Adrenal gland (tissue), 12 donors: ENCODE results near the gene NOX4. TPM values are rescaled to one million over a fixed set of nuclear protein-coding genes. Genes with fewer than 3 reads are reported as not detected.
"Not testable (repeated sequence)": the region's sequence is repeated elsewhere in the genome, so short reads cannot be mapped to it uniquely, and the experiment has no call there.

Experiments used
- DNase-seq, 7 donors: peaks; one replicate each; pipeline ENCODE4 v3.0.0-alpha.2; 2019 to 2020
- H3K27ac ChIP-seq, 5 donors: fragments of 200-600 bp; sonication (generic) in 4 of 5; 1 replicate in 3 of 5; 2 replicates in 2 of 5; pipeline versions ENCODE4 v1.5.1 to v1.8.0; 2016 to 2020; ENCODE audit warnings: mild to moderate bottlenecking in 1 of 5
- H3K27me3 ChIP-seq: fragments of 200-600 bp; 2 replicates; pipeline ENCODE4 v1.8.0; 2021
- H3K36me3 ChIP-seq, 2 donors: fragments of 200-600 bp; replicated peaks in 1 of 2; 1 replicate in 1 of 2; 2 replicates in 1 of 2; pipeline versions ENCODE4 v1.5.1 to v1.8.0; 2018 to 2022
- H3K4me1 ChIP-seq, 2 donors: fragments of 200-600 bp; replicated peaks in 1 of 2; 1 replicate in 1 of 2; 2 replicates in 1 of 2; pipeline versions ENCODE4 v1.5.1 to v1.8.0; 2018 to 2021
- H3K4me3 ChIP-seq, 4 donors: fragments of 200-600 bp; sonication (generic) in 3 of 4; one replicate each; pipeline ENCODE4 v1.5.1; 2016 to 2018
- H3K9me3 ChIP-seq, 3 donors: fragments of 200-600 bp; sonication (generic) in 1 of 3; replicated peaks in 1 of 3; 1 replicate in 2 of 3; 2 replicates in 1 of 3; pipeline versions ENCODE4 v1.5.1 to v1.8.0; 2016 to 2021
- POLR2A ChIP-seq, 2 donors: fragments of 450-650 bp; IDR thresholded peaks; one replicate each; pipeline ENCODE4 v1.6.1; 2017; ENCODE audit warnings: antibody characterized with exemption in 2 of 2, mild to moderate bottlenecking in 2 of 2, moderate library complexity in 1 of 2
- WGBS, 4 donors: extraction: QIAGEN DNeasy Blood & Tissue Kit in 2 of 4; methylation state at CpG; one replicate each; pipeline versions ENCODE4 v1.1.5 to v1.1.7; 2013 to 2017; 5-methylcytosine and 5-hydroxymethylcytosine counted together
- intact Hi-C, 2 donors: fragments of 100-400 bp; cut with DNase I; formaldehyde crosslinking; loops; one replicate each; pipeline versions ENCODE4 v1.14.1 to v1.15.0; 2022 to 2023
- polyA plus RNA-seq, 3 donors: library from polyadenylated mRNA; stranded (reverse); fragments of 200-250 nt in 2 of 3; fragments of 350-450 nt in 1 of 3; fragmentation: Illumina TruSeq in 1 of 3; extraction: RNeasy Lipid Tissue Mini Kit (QIAGEN cat#74804) in 1 of 3; gene quantifications; one replicate each; pipeline ENCODE4 v1.2.3, GENCODE V29; 2013 to 2014
- total RNA-seq, 9 donors: library from RNA; depleted of rRNA in 4 of 9; stranded (reverse); fragments of >200 nt in 4 of 9; fragments of 120-200 nt in 1 of 9; fragmentation: NEBNext Ultra II Directional in 1 of 9; extraction: Animal tissue kit (Norgen Biotek cat#: 25700) in 1 of 9; gene quantifications; one replicate each; pipeline versions ENCODE4 v1.1.0 to v1.2.4, GENCODE V29; 2013 to 2023
- TF ChIP-seq, protein P1 (sequence below), 6 experiments: fragments of 450-650 bp in 4 of 6; fragments of 200-600 bp in 2 of 6; sonication (generic) in 1 of 6; IDR thresholded peaks; 1 replicate in 5 of 6; 2 replicates in 1 of 6; pipeline versions ENCODE4 v1.5.1 to v1.8.0; 2016 to 2021; ENCODE audit warnings: antibody characterized with exemption in 6 of 6, mild to moderate bottlenecking in 2 of 6, moderate library complexity in 1 of 6
- donor health status: healthy with polysubstance abuse.
- donor health status: Bipolar disorder and iron deficiency.
- donor health status: DM: yes; HTN: yes; CAD: no.
- donor health status: DM: no; HTN: no; CAD: no.
- donor health status: DM: no; HTN: no; CAD: no.
- donor health status: DM: yes; HTN: yes; CAD: no.

NOX4 gene
- total and polyA plus RNA-seq, 12 donors: 0.14 to 8.8 (median 0.81) TPM; not detected in 1

DNA sequence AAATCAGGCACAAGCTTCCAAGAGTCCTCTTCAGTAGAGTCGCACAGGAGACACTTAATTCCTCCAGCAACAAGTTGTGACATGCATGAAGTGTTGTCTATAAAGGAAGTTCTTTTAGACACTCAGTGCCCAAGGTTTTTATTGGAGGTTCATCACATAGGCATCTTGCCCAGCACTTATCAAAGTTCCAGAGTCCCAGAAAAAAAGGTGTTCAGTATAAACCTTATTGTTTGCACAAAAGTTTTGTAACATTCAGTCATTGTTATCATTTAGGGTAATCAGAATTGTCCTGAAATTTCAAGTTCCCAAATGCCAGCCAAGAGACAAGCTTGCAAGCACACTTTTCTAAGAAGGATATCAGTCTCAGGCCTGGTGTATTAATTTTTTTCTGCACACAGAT is 182.9 kb downstream of the NOX4 start:
- H3K27me3 ChIP-seq, H3K4me1 ChIP-seq, H3K36me3 ChIP-seq, DNase-seq, H3K27ac ChIP-seq, H3K4me3 ChIP-seq, H3K9me3 ChIP-seq, intact Hi-C loops: not testable (repeated sequence)
- WGBS, 4 donors: 65 to 94% (median 79%) methylated on average over 1 of the region's 1 CpG

DNA sequence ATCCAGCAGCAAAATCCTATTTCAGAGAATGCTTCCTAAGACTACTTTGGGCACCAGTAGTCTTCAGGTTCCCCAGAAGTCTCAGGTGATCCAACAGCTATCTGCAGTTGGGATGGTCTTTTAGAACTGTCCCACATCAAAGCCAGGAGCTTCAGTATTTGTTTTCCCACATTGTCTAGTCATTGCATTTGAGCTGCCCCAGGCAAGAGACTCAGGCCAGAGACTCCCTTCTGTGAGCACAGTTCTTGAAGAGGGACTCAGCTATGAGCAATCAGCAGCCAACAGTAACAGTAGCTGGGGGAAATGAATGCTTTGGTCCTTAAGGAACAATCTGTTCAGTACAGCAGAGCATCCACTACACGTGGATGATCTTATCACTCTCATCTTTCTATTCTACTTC is 188.1 kb downstream of the NOX4 start:
- H3K27me3 ChIP-seq, H3K36me3 ChIP-seq, H3K9me3 ChIP-seq, intact Hi-C loops, H3K4me1 ChIP-seq, H3K4me3 ChIP-seq, DNase-seq, H3K27ac ChIP-seq: not testable (repeated sequence)
- 35 to 71% (median 44%) methylated on average over 1 of the region's 1 CpG for WGBS, 4 donors

DNA sequence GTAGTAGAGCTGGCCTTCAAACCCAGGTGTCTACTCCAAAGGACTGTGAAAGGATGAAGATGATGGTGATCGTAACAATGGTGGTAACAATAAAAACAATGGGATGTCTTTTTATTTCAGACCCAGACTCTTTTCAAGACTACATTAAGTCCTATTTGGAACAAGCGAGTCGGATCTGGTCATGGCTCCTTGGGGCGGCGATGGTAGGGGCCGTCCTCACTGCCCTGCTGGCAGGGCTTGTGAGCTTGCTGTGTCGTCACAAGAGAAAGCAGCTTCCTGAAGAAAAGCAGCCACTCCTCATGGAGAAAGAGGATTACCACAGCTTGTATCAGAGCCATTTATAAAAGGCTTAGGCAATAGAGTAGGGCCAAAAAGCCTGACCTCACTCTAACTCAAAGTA is 196.2 kb downstream of the NOX4 start:
- WGBS, 4 donors: 90 to 94% (median 93%) methylated on average over 7 of the region's 7 CpGs
- H3K27ac ChIP-seq, intact Hi-C loops, H3K4me3 ChIP-seq, H3K27me3 ChIP-seq, DNase-seq, H3K4me1 ChIP-seq, H3K36me3 ChIP-seq, H3K9me3 ChIP-seq: not testable (repeated sequence)

DNA sequence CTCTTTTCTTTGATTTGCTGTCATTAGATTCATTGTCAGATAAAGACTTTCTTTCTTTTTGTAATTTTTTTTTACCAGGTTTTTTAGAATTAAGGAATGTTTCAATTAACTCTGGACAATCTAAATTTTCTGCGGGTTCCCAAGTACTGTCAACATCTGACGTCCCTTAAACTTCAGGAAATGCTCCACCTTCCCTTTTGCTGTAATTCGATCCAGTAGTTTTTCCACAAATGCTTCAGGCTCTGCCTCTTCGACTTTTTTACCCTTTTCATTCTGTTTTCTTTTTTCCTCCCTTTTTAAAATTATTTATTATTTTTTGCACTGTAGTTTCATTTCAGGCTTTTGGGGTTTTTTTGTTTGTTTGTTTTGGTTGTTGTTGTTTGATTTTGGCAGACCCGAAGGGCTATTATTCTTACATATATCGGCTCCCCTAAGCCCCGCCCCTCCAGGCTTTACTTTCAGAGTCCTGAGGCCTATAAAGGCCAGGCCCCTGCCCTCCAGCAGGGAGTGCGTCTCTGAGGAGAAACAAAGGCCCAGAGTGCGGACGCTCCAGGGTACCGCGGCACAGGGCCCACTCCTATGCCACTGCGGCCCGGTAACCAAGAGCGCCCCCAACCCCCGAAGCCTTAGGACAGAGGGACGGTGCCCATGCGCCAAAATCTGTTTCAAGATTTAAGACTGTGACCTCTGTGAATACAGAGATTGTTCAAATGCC is 197.1 kb downstream of the NOX4 start:
- 20 to 26% (median 23%) methylated on average over 10 to 18 of the region's 18 CpGs for WGBS, 4 donors
- TF ChIP-seq, protein P1, sequence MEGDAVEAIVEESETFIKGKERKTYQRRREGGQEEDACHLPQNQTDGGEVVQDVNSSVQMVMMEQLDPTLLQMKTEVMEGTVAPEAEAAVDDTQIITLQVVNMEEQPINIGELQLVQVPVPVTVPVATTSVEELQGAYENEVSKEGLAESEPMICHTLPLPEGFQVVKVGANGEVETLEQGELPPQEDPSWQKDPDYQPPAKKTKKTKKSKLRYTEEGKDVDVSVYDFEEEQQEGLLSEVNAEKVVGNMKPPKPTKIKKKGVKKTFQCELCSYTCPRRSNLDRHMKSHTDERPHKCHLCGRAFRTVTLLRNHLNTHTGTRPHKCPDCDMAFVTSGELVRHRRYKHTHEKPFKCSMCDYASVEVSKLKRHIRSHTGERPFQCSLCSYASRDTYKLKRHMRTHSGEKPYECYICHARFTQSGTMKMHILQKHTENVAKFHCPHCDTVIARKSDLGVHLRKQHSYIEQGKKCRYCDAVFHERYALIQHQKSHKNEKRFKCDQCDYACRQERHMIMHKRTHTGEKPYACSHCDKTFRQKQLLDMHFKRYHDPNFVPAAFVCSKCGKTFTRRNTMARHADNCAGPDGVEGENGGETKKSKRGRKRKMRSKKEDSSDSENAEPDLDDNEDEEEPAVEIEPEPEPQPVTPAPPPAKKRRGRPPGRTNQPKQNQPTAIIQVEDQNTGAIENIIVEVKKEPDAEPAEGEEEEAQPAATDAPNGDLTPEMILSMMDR (IDR thresholded peaks at IDR 0.05): no peak
- TF ChIP-seq POLR2A (IDR thresholded peaks at IDR 0.05): no peak
- DNase-seq: peak in 4 of 7 donors; percentile 1 to 12 (median 8)
- intact Hi-C loops: no loop called here
- peaks cover 0 to 6% of the 10 kb centered on the region in 2 donors for H3K4me1 ChIP-seq
- H3K9me3 ChIP-seq: no peaks in the 10 kb centered on the region
- H3K36me3 ChIP-seq: no peaks in the 10 kb centered on the region
- H3K4me3 ChIP-seq: peak overlapping the region in 1 of 4 donors; percentile 20
- H3K27me3 ChIP-seq: no peaks in the 10 kb centered on the region
- H3K27ac ChIP-seq: no peak overlapping the region

DNA sequence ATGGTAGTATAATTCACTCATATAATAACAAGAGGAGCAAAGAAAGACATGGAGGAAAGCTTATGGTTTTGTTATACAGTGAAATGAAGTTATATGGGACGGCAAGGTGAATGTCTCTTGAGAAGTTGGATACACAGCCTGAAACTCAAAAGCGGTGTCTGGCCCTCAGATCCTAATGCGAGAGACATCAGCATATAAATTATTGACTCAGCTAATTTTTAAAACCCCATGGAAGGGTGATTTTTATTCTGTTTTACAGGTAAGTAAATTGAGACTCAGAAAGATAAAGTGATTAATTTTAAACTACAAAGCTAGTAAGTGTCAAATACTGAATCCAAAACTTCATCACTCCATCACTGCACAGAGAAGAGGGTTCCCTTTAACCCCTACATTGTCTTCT is 203.2 kb downstream of the NOX4 start:
- H3K27me3 ChIP-seq, H3K4me1 ChIP-seq, H3K9me3 ChIP-seq, H3K36me3 ChIP-seq, H3K27ac ChIP-seq, H3K4me3 ChIP-seq, intact Hi-C loops, DNase-seq: not testable (repeated sequence)
- WGBS, 4 donors: 75 to 85% (median 80%) methylated on average over 3 of the region's 3 CpGs

DNA sequence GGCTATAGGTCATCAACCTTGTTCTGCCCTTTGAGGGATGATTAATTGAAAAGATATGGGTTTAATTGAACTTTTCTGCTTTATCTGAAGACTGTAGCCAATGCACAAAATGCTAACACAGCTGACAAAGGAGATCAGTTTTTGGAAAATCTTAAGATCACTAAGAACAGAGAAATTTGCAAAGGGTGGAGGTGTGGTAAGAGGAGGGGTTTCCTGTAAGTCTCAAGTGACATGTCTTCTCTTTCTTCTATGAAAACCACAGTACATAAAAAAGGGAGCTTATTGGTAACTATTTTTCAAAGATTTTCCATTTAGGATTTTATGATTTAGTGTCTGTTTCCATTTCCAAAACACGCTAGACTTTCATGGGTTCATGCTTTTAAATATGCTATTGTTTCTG is 204.6 kb downstream of the NOX4 start:
- H3K36me3 ChIP-seq, DNase-seq, H3K27me3 ChIP-seq, intact Hi-C loops, H3K4me3 ChIP-seq, H3K9me3 ChIP-seq, H3K4me1 ChIP-seq, H3K27ac ChIP-seq: not testable (repeated sequence)
- 75 to 79% (median 77%) methylated on average over 1 of the region's 1 CpG for WGBS, 4 donors

DNA sequence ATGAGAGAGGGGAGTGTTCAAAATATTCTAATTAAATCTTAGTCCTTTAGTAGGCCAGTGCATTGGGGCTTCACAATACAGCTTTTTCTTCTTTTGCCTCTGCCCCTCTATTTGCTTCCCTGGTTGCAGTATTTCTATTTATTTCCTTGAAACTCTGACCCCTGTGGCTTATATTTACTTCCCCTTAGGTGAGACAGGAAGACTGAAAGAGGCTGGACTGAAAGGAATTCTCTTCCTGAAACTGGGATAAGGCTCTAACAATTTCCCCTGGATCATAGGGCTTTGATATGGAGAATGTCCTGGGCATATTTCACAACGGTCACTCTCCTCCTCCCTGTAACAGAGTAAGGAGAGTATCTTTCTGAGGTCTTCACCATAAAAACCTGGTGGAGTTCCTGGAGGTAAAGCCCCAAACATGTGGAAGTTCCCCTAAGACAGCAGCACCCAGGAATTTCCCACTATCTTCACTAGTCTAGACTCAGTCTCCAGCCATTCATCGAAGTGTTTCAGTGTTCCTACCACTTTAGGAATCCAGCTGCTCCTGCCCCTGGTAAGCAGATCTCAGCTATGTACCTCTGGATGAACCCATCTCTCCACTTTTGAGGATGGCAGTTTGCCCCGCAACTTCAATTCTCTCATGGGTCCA is 210.0 kb downstream of the NOX4 start:
- H3K36me3 ChIP-seq, H3K27ac ChIP-seq, H3K4me3 ChIP-seq, H3K27me3 ChIP-seq, H3K9me3 ChIP-seq, intact Hi-C loops, DNase-seq, H3K4me1 ChIP-seq: not testable (repeated sequence)
- WGBS, 4 donors: 64 to 74% (median 70%) methylated on average over 3 of the region's 3 CpGs
